ENCODE results near the gene ZNF431. TPM values are rescaled to one million over a fixed set of nuclear protein-coding genes. Genes with fewer than 3 reads are reported as not detected.

The ZNF431 gene
- total and polyA plus RNA-seq, 2 donors (not counting 3 experiments of a cell fraction or from before 2014, with no cell fraction given): 3.5 to 12.0 TPM

GRCh38 chr19:21166436-21166835, 24.6 kb downstream of the ZNF431 start:
- DNase-seq (ENCODE audit: low read depth, low spot score): no peak
- Histone ChIP-seq H3K27ac (ENCODE audit: insufficient read depth, low read depth, low read length) (no peak overlapping the region), H3K9me3 (replicated peaks; ENCODE audit: control insufficient read depth, insufficient read depth, low read length) (no peaks in the 10 kb centered on the region), H3K4me1 (ENCODE audit: control insufficient read depth, extremely low read depth, insufficient read depth, low read length) (no peaks in the 10 kb centered on the region), H3K9me1 (replicated peaks; ENCODE audit: control insufficient read depth, extremely low read depth, insufficient read depth, low read length) (no peaks in the 10 kb centered on the region), H2AFZ (ENCODE audit: low read depth, low read length) (no peak overlapping the region), H3K4me3 (replicated peaks in 1 of 3; ENCODE audit: insufficient read depth in 1 of 3, low read depth in 1 of 3, low read length in 3 of 3) (no peak overlapping the region), H3K27me3 (ENCODE audit: control insufficient read depth in 2 of 2, insufficient read depth in 2 of 2, low read length in 2 of 2) (no peaks in the 10 kb centered on the region), H3K36me3 (ENCODE audit: control insufficient read depth in 2 of 2, extremely low read depth in 1 of 2, insufficient read depth in 2 of 2, low read length in 2 of 2) (peaks cover 0 to 6% of the 10 kb centered on the region in 2 experiments), H3K9ac (replicated peaks; ENCODE audit: extremely low read depth, insufficient read depth, low read length) (no peak overlapping the region), H3K79me2 (ENCODE audit: control insufficient read depth, insufficient read depth, low read length) (peaks cover 3% of the 10 kb centered on the region), H4K20me1 (replicated peaks; ENCODE audit: control insufficient read depth, extremely low read depth, insufficient read depth, low read length) (no peaks in the 10 kb centered on the region), H3K4me2 (ENCODE audit: insufficient read depth, low read length) (no peak overlapping the region)
- ChIA-PET POLR2A (no interaction called here), CTCF (no interaction called here)
- intact Hi-C loops (cut with micrococcal nuclease) (no loop called here), dilution Hi-C loops (cut with MboI; ENCODE audit: extremely low pct_ligation_motif_present, low sequenced_read_pairs) (no loop called here)
- TF ChIP-seq MYC (IDR thresholded peaks at IDR 0.05; ENCODE audit: low read depth, low read length): no peak
- no peak for TF ChIP-seq EZH2 (IDR thresholded peaks at IDR 0.05; ENCODE audit: borderline replicate concordance, low read depth, low read length, severe bottlenecking)
- TF ChIP-seq CTCF (IDR thresholded peaks at IDR 0.05; ENCODE audit: extremely low read depth in 1 of 2, insufficient read depth in 1 of 2, low read depth in 1 of 2, low read length in 2 of 2): no peak
- TF ChIP-seq POLR2A (IDR thresholded peaks at IDR 0.05; ENCODE audit: low read depth, low read length): no peak
- TF ChIP-seq GATA2 (IDR thresholded peaks at IDR 0.05; ENCODE audit: insufficient read depth, insufficient read length, low read depth, low read length): no peak
- no peak for TF ChIP-seq POLR2AphosphoS5 (IDR thresholded peaks at IDR 0.05; ENCODE audit: insufficient read depth, low read depth, low read length)
- TF ChIP-seq JUN (IDR thresholded peaks at IDR 0.05; ENCODE audit: borderline replicate concordance, insufficient read depth, insufficient read length, low read depth): no peak
- no peak for TF ChIP-seq FOS (IDR thresholded peaks at IDR 0.05; ENCODE audit: borderline replicate concordance, insufficient read depth, low read length)
- TF ChIP-seq MAX (IDR thresholded peaks at IDR 0.05; ENCODE audit: insufficient read depth, insufficient read length): no peak
- no peak for FAIRE-seq
- BruUV-seq (replicated peaks): no TSS peak

Measured in endothelial cell of umbilical vein (primary cell).